K562 (cell line): ENCODE data around the gene LRP2. TPM values are rescaled to one million over a fixed set of nuclear protein-coding genes. Genes with fewer than 3 reads are reported as not detected.
A peak's percentile ranks its signal among the peaks of the same experiment; 100 is the strongest.

Experiments used
- CHCHD3 ChIP-seq: fragments of 250-450 bp; sonication (Bioruptor Pico); IDR thresholded peaks from 2 replicates; pipeline ENCODE4 v2.1.2; 2022; ENCODE audit warnings: mild to moderate bottlenecking
- KDM1A ChIP-seq, 2 experiments: fragments of 450-650 bp; IDR thresholded peaks; 2 replicates each; pipeline ENCODE4 v1.6.1; 2016; ENCODE audit warnings: mild to moderate bottlenecking in 2 of 2
- MEIS2 ChIP-seq: fragments of 450-650 bp; IDR thresholded peaks from 2 replicates; pipeline ENCODE4 v1.6.1; 2014; ENCODE audit warnings: mild to moderate bottlenecking; ENCODE audit not compliant: partially characterized antibody
- MGA ChIP-seq: fragments of 450-650 bp; IDR thresholded peaks from 2 replicates; pipeline ENCODE4 v1.6.1; 2016; ENCODE audit warnings: mild to moderate bottlenecking, moderate library complexity
- ZMIZ1 ChIP-seq, 2 experiments: fragments of 150-350 bp in 1 of 2; IDR thresholded peaks; 2 replicates each; pipeline ENCODE4 v1.6.1; 2012 to 2016; ENCODE audit warnings: low read depth in 2 of 2, low read length in 2 of 2, mild to moderate bottlenecking in 1 of 2, moderate library complexity in 1 of 2
- ZNF311 ChIP-seq: fragments of 250-450 bp; sonication (Bioruptor Pico); IDR thresholded peaks from 2 replicates; pipeline ENCODE4 v1.4.0; 2020; ENCODE audit warnings: mild to moderate bottlenecking, moderate library complexity
- ZNF696 ChIP-seq: fragments of 250-450 bp; sonication (Bioruptor Pico); conservative IDR thresholded peaks from 2 replicates; pipeline ENCODE4 v1.4.0; 2020; ENCODE audit warnings: mild to moderate bottlenecking, moderate library complexity
- polyA plus RNA-seq, 8 experiments: library from polyadenylated mRNA; depleted of rRNA in 4 of 8; stranded (reverse) in 5 of 8; unstranded in 3 of 8; fragments of >200 nt; fragmentation: Nextera tagmentation in 2 of 8; fragmentation: Illumina TruSeq in 1 of 8; extraction: Ambion mirVana in 2 of 8; extraction: Trizol in 1 of 8; gene quantifications; 2 replicates each; pipeline versions ENCODE4 v1.2.1 to v1.2.3, GENCODE V29; 2011 to 2014; ENCODE audit warnings: inconsistent platforms in 1 of 8, missing spikeins in 1 of 8
- total RNA-seq, 7 experiments: library from RNA; depleted of rRNA in 6 of 7; stranded (reverse); fragments of >200 nt in 6 of 7; fragmentation: Illumina TruSeq in 2 of 7; extraction: Trizol in 2 of 7; gene quantifications; 2 replicates each; pipeline versions ENCODE4 v1.2.1 to v1.2.3, GENCODE V29; 2011 to 2021; ENCODE audit warnings: low replicate concordance in 1 of 7

Gene LRP2
- total and polyA plus RNA-seq, 9 of the 15 experiments (the other 6 are each of a cell fraction or from before 2014, with no cell fraction given) = 0.04 to 0.18 (median 0.11) TPM; not detected in 1

GRCh38 chr2:169116993-169117392 lies 245.3 kb downstream of the LRP2 start (continued):
- no peak for TF ChIP-seq MGA
- TF ChIP-seq ZNF311 = no peak
- peak; percentile 58 for TF ChIP-seq MEIS2
- no peak for TF ChIP-seq ZMIZ1 (IDR thresholded peaks at IDR 0.05; ENCODE audit: low read depth in 2 of 2, low read length in 2 of 2)
- 0 out of 4 replicates have a peak, but pooled peaks of 1 of the 2 experiments have one; percentile 12 for TF ChIP-seq KDM1A (IDR thresholded peaks at IDR 0.05)
- no peak for TF ChIP-seq ZNF696
- TF ChIP-seq CHCHD3 (CRISPR knock-in tag) = no peak
